A549 (cell line): ENCODE data around the gene ITGA7.

Experiments used
- CBX2 ChIP-seq: fragments of 200-600 bp; sonication (generic); IDR thresholded peaks from 2 replicates; pipeline ENCODE4 v1.6.1; 2016; ENCODE audit warnings: low read depth, mild to moderate bottlenecking, borderline replicate concordance
- CEBPB ChIP-seq, 2 experiments: fragments of >200 bp in 1 of 2; sonication (Bioruptor Twin) in 1 of 2; formaldehyde crosslinking in 1 of 2; IDR thresholded peaks; 2 replicates each; pipeline ENCODE4 v1.6.1; 2012 to 2016
- CHD2 ChIP-seq: fragments of 150-350 bp; IDR thresholded peaks from 2 replicates; pipeline ENCODE4 v1.6.1; 2014; ENCODE audit warnings: low read length; ENCODE audit not compliant: partially characterized antibody
- CTCF ChIP-seq: fragments of >200 bp; sonication (Bioruptor Twin); formaldehyde crosslinking; IDR thresholded peaks from 3 replicates; pipeline ENCODE4 v1.5.1; 2016
- EHMT2 ChIP-seq: fragments of 200-600 bp; sonication (generic); IDR thresholded peaks from 2 replicates; pipeline ENCODE4 v1.6.1; 2016; ENCODE audit warnings: antibody characterized with exemption, low read depth, mild to moderate bottlenecking, moderate library complexity
- EP300 ChIP-seq, 2 experiments: fragments of >200 bp; sonication (Bioruptor Twin); formaldehyde crosslinking; IDR thresholded peaks; 2 replicates in 1 of 2; 3 replicates in 1 of 2; pipeline ENCODE4 v1.6.1; 2016 to 2017
- MAX ChIP-seq: IDR thresholded peaks from 2 replicates; pipeline ENCODE4 v1.6.1; 2012
- MAZ ChIP-seq: fragments of 150-350 bp; IDR thresholded peaks from 2 replicates; pipeline ENCODE4 v1.6.1; 2014; ENCODE audit warnings: antibody characterized with exemption, low read depth, low read length, borderline replicate concordance
- NFE2L2 ChIP-seq: fragments of 150-350 bp; conservative IDR thresholded peaks from 2 replicates; pipeline ENCODE4 v1.6.1; 2014; ENCODE audit warnings: low read length
- NPAS2 ChIP-seq: fragments of 250-450 bp; sonication (Bioruptor Pico); IDR thresholded peaks from 2 replicates; pipeline ENCODE4 v1.8.0; 2022; ENCODE audit warnings: mild to moderate bottlenecking, moderate library complexity, borderline replicate concordance
- POLR2A ChIP-seq: IDR thresholded peaks from 2 replicates; pipeline ENCODE4 v1.6.1; 2012; ENCODE audit warnings: mild to moderate bottlenecking, low read length
- RAD21 ChIP-seq, 2 experiments: fragments of >200 bp in 1 of 2; sonication (Bioruptor Twin) in 1 of 2; formaldehyde crosslinking in 1 of 2; IDR thresholded peaks in 1 of 2; conservative IDR thresholded peaks in 1 of 2; 2 replicates in 1 of 2; 3 replicates in 1 of 2; pipeline ENCODE4 v1.6.1; 2012 to 2018; ENCODE audit warnings: inconsistent platforms in 1 of 2
- SMC3 ChIP-seq: fragments of >200 bp; sonication (Bioruptor Twin); formaldehyde crosslinking; IDR thresholded peaks from 3 replicates; pipeline ENCODE4 v1.6.1; 2018; ENCODE audit warnings: inconsistent platforms

- no peak for TF ChIP-seq CTCF
- no peak for TF ChIP-seq SMC3
- TF ChIP-seq NPAS2 (CRISPR knock-in tag): no peak
- TF ChIP-seq CHD2: no peak
- no peak for TF ChIP-seq RAD21 (conservative IDR thresholded peaks at IDR 0.05 in 1 of 2, IDR thresholded peaks at IDR 0.05 in 1 of 2)
- no peak for TF ChIP-seq POLR2A
- TF ChIP-seq MAZ: no peak
- no peak for TF ChIP-seq NFE2L2
- no peak for TF ChIP-seq CEBPB (IDR thresholded peaks at IDR 0.05)
- no peak for TF ChIP-seq EP300 (IDR thresholded peaks at IDR 0.05)
- no peak for TF ChIP-seq EHMT2
- TF ChIP-seq CBX2: no peak
- TF ChIP-seq MAX: no peak
Observed at GRCh38 chr12:55711786-55712553, 4.3 kb upstream of the ITGA7 start.
